Naive thymus-derived CD4-positive, alpha-beta T cell (primary cell): Measurements from ENCODE around the gene SELENOI. TPM values are rescaled to one million over a fixed set of nuclear protein-coding genes. Genes with fewer than 3 reads are reported as not detected.
A peak's percentile ranks its signal among the peaks of the same experiment; 100 is the strongest.

Experiments
- ATAC-seq: fragments of 150-1000 bp; cut with Tn5 transposase; 2 replicates; pipeline ENCODE4 v1.10.0; 2021; ENCODE audit warnings: mild to moderate bottlenecking, moderate library complexity
- CTCF ChIA-PET: fragments of 350-600 bp; sonication (Branson Sonifier 250); formaldehyde crosslinking; loops from one replicate; lab custom pipeline; 2021; ENCODE audit warnings: antibody characterized with exemption; lab: Charles Lee
- POLR2A ChIA-PET: fragments of 350-600 bp; sonication (Branson Sonifier 250); formaldehyde crosslinking; loops from one replicate; lab custom pipeline; 2021; ENCODE audit warnings: antibody characterized with exemption, inconsistent platforms; lab: Charles Lee
- DNase-seq, 9 donors: peaks; one replicate each; pipeline versions ENCODE4 v3.0.0 to v3.0.0-alpha.2; 2020 to 2022; ENCODE audit warnings: mixed read lengths in 1 of 9
- H3K27ac ChIP-seq: one replicate; pipeline ENCODE4 v1.7.0; 2013; ENCODE audit warnings: mild to moderate bottlenecking, low read depth, low read length, moderate library complexity
- H3K27me3 ChIP-seq, 2 donors: one replicate each; pipeline ENCODE4 v1.7.0; 2013; ENCODE audit warnings: low read length in 2 of 2, mild to moderate bottlenecking in 2 of 2, moderate library complexity in 2 of 2; ENCODE audit not compliant: control insufficient read depth in 2 of 2, insufficient read depth in 2 of 2
- H3K36me3 ChIP-seq, 3 experiments: 1 replicate in 2 of 3; 2 replicates in 1 of 3; pipeline ENCODE4 v1.7.0; 2013; ENCODE audit warnings: low read length in 3 of 3, mild to moderate bottlenecking in 3 of 3, moderate library complexity in 1 of 3; ENCODE audit not compliant: insufficient read depth in 3 of 3, control insufficient read depth in 2 of 3
- H3K4me1 ChIP-seq, 2 donors: one replicate each; pipeline ENCODE4 v1.7.0; 2013; ENCODE audit warnings: low read length in 2 of 2, mild to moderate bottlenecking in 2 of 2, moderate library complexity in 1 of 2; ENCODE audit not compliant: control insufficient read depth in 2 of 2, insufficient read depth in 2 of 2
- H3K4me3 ChIP-seq: 2 replicates; pipeline ENCODE4 v1.7.0; 2013; ENCODE audit warnings: mild to moderate bottlenecking, low read length
- H3K9me3 ChIP-seq, 3 experiments: 1 replicate in 2 of 3; 2 replicates in 1 of 3; pipeline ENCODE4 v1.7.0; 2013; ENCODE audit warnings: low read length in 3 of 3; ENCODE audit not compliant: control insufficient read depth in 2 of 3
- H3K27ac Mint-ChIP-seq, 9 donors: one replicate each; pipeline ENCODE4 v1.8.0; 2020 to 2022; ENCODE audit warnings: mixed read lengths in 9 of 9, mild to moderate bottlenecking in 8 of 9, moderate library complexity in 5 of 9, inconsistent platforms in 2 of 9
- H3K27me3 Mint-ChIP-seq, 5 donors: one replicate each; pipeline ENCODE4 v1.8.0; 2021 to 2022; ENCODE audit warnings: mixed read lengths in 5 of 5, mild to moderate bottlenecking in 1 of 5
- H3K36me3 Mint-ChIP-seq, 5 donors: one replicate each; pipeline ENCODE4 v1.8.0; 2020 to 2022; ENCODE audit warnings: mixed read lengths in 5 of 5, mild to moderate bottlenecking in 3 of 5, inconsistent platforms in 1 of 5
- H3K4me1 Mint-ChIP-seq, 7 donors: one replicate each; pipeline ENCODE4 v1.8.0; 2020 to 2022; ENCODE audit warnings: mixed read lengths in 7 of 7, mild to moderate bottlenecking in 3 of 7, inconsistent platforms in 1 of 7
- H3K4me3 Mint-ChIP-seq, 10 donors: one replicate each; pipeline ENCODE4 v1.8.0; 2020 to 2022; ENCODE audit warnings: mild to moderate bottlenecking in 10 of 10, mixed read lengths in 10 of 10, moderate library complexity in 6 of 10, inconsistent platforms in 2 of 10
- H3K9me3 Mint-ChIP-seq, 11 donors: one replicate each; pipeline ENCODE4 v1.8.0; 2020 to 2022; ENCODE audit warnings: mixed read lengths in 11 of 11, mild to moderate bottlenecking in 4 of 11, inconsistent platforms in 1 of 11, moderate library complexity in 1 of 11
- intact Hi-C, 2 donors: fragments of 100-400 bp; cut with micrococcal nuclease; formaldehyde crosslinking; loops; one replicate each; pipeline ENCODE4 v1.15.1; 2023
- polyA plus RNA-seq, 2 donors: library from polyadenylated mRNA; unstranded; fragments of 300-500 nt; fragmentation: Illumina TruSeq; gene quantifications; one replicate each; pipeline ENCODE4 v1.2.3, GENCODE V29; 2021
- total RNA-seq, 6 experiments: library from RNA in 5 of 6; stranded (reverse) in 5 of 6; gene quantifications; 1 replicate in 5 of 6; 2 replicates in 1 of 6; pipeline ENCODE4 v1.2.3 and lab custom pipeline; 2021 to 2026

The SELENOI gene
- total and polyA plus RNA-seq, 7 experiments from 2014 or later, result 3.4 to 33.6 (median 19.3) TPM

DNA sequence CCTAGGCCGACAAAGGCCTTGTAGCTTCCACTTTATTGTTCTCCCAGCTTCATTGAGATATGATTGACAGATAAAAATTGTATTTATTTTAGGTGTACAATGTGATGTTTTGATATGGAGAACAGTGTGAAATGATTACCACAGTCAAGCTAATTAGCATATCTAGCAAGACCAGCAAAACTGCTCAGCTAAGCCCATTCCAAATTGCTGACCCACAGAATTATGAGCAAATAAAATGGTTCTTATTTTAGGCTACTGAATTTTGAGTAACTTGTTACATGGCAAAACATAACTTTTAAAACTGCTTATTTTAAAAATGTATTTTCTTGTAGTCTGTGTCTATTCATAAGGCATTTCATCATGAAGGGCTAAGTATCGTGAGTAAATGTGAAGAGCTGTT lies 8.6 kb upstream of the SELENOI start:
- no peaks in the 10 kb centered on the region for H3K36me3 ChIP-seq
- peaks cover 0 to 7% (median 0%) of the 10 kb centered on the region in 5 donors for H3K36me3 Mint-ChIP-seq
- no peak for DNase-seq
- H3K9me3 Mint-ChIP-seq, result no peaks in the 10 kb centered on the region
- no peak overlapping the region for H3K4me3 Mint-ChIP-seq
- ChIA-PET POLR2A (interaction anchor here (1.2 kb wide), 1 partner anchor 8 kb away, joined by 4 read pairs; the partner anchor contains the start of gene SELENOI), CTCF (no interaction called here)
- ATAC-seq, result no peak
- no peak overlapping the region for H3K27ac Mint-ChIP-seq
- no peaks in the 10 kb centered on the region for H3K27me3 ChIP-seq
- intact Hi-C loops, result no loop called here
- no peaks in the 10 kb centered on the region for H3K9me3 ChIP-seq
- H3K27ac ChIP-seq, result no peak overlapping the region
- peaks cover 0 to 4% (median 0%) of the 10 kb centered on the region in 5 donors for H3K27me3 Mint-ChIP-seq
- no peak overlapping the region for H3K4me3 ChIP-seq
- peaks cover 0 to 12% (median 4%) of the 10 kb centered on the region in 7 donors for H3K4me1 Mint-ChIP-seq
- no peaks in the 10 kb centered on the region for H3K4me1 ChIP-seq

DNA sequence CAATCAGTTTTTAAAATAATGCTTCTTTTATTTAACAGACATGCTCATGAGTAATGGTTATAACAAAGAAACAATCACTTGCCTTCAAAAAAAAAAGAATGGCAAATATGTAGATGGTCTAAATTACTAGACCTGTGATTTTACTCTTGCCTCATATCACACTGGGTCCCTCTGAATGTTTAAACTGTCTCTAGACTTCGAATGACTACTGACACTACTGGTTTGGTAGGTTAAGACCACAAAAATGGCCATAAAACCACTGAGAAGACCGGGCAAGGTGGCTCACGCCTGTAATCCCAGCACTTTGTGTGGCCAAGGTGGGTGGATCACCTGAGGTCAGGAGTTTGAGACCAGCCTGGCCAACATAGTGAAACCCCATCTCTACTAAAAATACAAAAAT lies 5.1 kb upstream of the SELENOI start:
- no peaks in the 10 kb centered on the region for H3K36me3 ChIP-seq
- H3K9me3 Mint-ChIP-seq, result no peaks in the 10 kb centered on the region
- no peak overlapping the region for H3K27ac ChIP-seq
- no peaks in the 10 kb centered on the region for H3K9me3 ChIP-seq
- ChIA-PET CTCF (no interaction called here), POLR2A (interaction anchor here (0.8 kb wide), 1 partner anchor 783 kb away, joined by 3 read pairs; no protein-coding TSS in a partner anchor)
- H3K36me3 Mint-ChIP-seq, result peaks cover 0 to 7% (median 0%) of the 10 kb centered on the region in 5 donors
- intact Hi-C loops, result no loop called here
- peaks cover 7 to 9% of the 10 kb centered on the region in 2 donors for H3K4me1 ChIP-seq
- peak overlapping the region in 3 of 9 donors; percentile 5 to 38 (median 31) for H3K27ac Mint-ChIP-seq
- no peaks in the 10 kb centered on the region for H3K27me3 Mint-ChIP-seq
- H3K27me3 ChIP-seq, result no peaks in the 10 kb centered on the region
- DNase-seq, result no peak
- H3K4me1 Mint-ChIP-seq, result peaks cover 7 to 31% (median 19%) of the 10 kb centered on the region in 7 donors
- ATAC-seq, result no peak
- H3K4me3 Mint-ChIP-seq, result no peak overlapping the region
- H3K4me3 ChIP-seq, result no peak overlapping the region

- Mint-ChIP-seq H3K27me3 (no peaks in the 10 kb centered on the region), H3K9me3 (peaks cover 0 to 2% (median 0%) of the 10 kb centered on the region in 11 donors)
- POLR2A ChIA-PET, result interaction anchor here (1.0 to 4.3 kb wide), 8 partner anchors 8 to 706 kb away, joined by 3 to 33 read pairs (median 4); partner anchors contain the start of genes AGBL5, HADHA and HADHB
Measured at GRCh38 chr2:26344581-26345282, 1.2 kb upstream of the SELENOI start.

DNA sequence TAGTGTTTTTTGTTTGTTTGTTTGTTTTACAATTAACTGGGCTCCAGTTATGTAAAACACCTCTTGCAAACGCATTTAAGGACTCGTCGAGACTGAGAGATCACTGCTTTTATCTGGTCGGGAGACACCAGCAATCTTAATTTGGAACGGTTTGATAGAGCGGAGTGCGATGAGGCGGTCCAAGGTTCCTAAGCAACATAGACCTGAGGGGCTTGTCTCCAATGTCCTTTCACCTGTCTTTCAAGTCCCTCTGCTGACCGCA lies 729 bp upstream of the SELENOI start:
- CTCF ChIA-PET, result no interaction called here
- H3K4me3 Mint-ChIP-seq, result peak overlapping the region; percentile 84 to 100 (median 98)
- peaks cover 0 to 5% (median 4%) of the 10 kb centered on the region in 5 donors for H3K36me3 Mint-ChIP-seq
- DNase-seq (no peak), ATAC-seq (no peak)
- H3K9me3 Mint-ChIP-seq, result peaks cover 0 to 2% (median 0%) of the 10 kb centered on the region in 11 donors
- POLR2A ChIA-PET, result interaction anchor here (1.0 to 4.3 kb wide), 9 partner anchors 8 to 706 kb away, joined by 3 to 33 read pairs (median 4); partner anchors contain the start of genes AGBL5, HADHA, HADHB and RAB10
- no peaks in the 10 kb centered on the region for H3K27me3 ChIP-seq
- intact Hi-C loops, result loop anchor here (1.0 to 5.0 kb wide), 18 partner anchors 10 to 1552 kb away; partner anchors contain the start of genes DNAJC27 (in 2 of the 2), DTNB (in 2 of the 2), KIF3C (in 2 of the 2) and RAB10 (in 2 of the 2)
- peak overlapping the region; percentile 94 to 100 (median 99) for H3K27ac Mint-ChIP-seq
- no peaks in the 10 kb centered on the region for H3K9me3 ChIP-seq
- H3K27me3 Mint-ChIP-seq, result no peaks in the 10 kb centered on the region
- H3K4me1 Mint-ChIP-seq, result peaks cover 25 to 57% (median 36%) of the 10 kb centered on the region in 7 donors
- peak overlapping the region; percentile 88 for H3K27ac ChIP-seq
- peak overlapping the region; percentile 81 for H3K4me3 ChIP-seq
- H3K36me3 ChIP-seq, result peaks cover 0 to 4% (median 0%) of the 10 kb centered on the region in 3 experiments
- peaks cover 24 to 25% of the 10 kb centered on the region in 2 donors for H3K4me1 ChIP-seq

More at GRCh38 chr2:26344581-26345282, 1.2 kb upstream of the SELENOI start:
- Histone ChIP-seq H3K27ac (peak overlapping the region; percentile 88), H3K27me3 (no peaks in the 10 kb centered on the region), H3K4me1 (peaks cover 24 to 25% of the 10 kb centered on the region in 2 donors), H3K4me3 (peak overlapping the region; percentile 81), H3K36me3 (peaks cover 0 to 4% (median 0%) of the 10 kb centered on the region in 3 experiments), H3K9me3 (no peaks in the 10 kb centered on the region)
- CTCF ChIA-PET, result no interaction called here
- ATAC-seq, result no peak
- H3K36me3 Mint-ChIP-seq, result peaks cover 0 to 5% (median 4%) of the 10 kb centered on the region in 5 donors
- peaks cover 24 to 53% (median 36%) of the 10 kb centered on the region in 7 donors for H3K4me1 Mint-ChIP-seq
- DNase-seq, result peak in 2 of 9 donors; percentile 4 to 5
- peak overlapping the region; percentile 84 to 100 (median 98) for H3K4me3 Mint-ChIP-seq
- H3K27ac Mint-ChIP-seq, result peak overlapping the region; percentile 94 to 100 (median 99)
- intact Hi-C loops, result loop anchor here (1.0 to 5.0 kb wide), 18 partner anchors 11 to 1551 kb away; partner anchors contain the start of genes DNAJC27 (in 2 of the 2), DTNB (in 2 of the 2), KIF3C (in 2 of the 2) and RAB10 (in 2 of the 2)

GRCh38 chr2:26346454-26347053 lies 611 bp downstream of the SELENOI start, which contains the start of gene ADGRF3:
Gene ADGRF3 (minus strand): TSS chr2:26346789. CDS start chr2:26346234, 555 bp downstream.
- intact Hi-C loops, result loop anchor here (1.0 to 5.0 kb wide), 9 partner anchors 102 to 1374 kb away; partner anchors contain the start of genes DNAJC27 (in 2 of the 2), SLC35F6 (in 2 of the 2), AGBL5 (in 1 of the 2) and ATRAID (in 1 of the 2)
- H3K9me3 Mint-ChIP-seq, result peaks cover 0 to 2% (median 0%) of the 10 kb centered on the region in 11 donors
- Histone ChIP-seq H3K4me3 (peak within 1 kb of the TSS; percentile 81), H3K27ac (peak within 1 kb of the TSS; percentile 88), H3K4me1 (peaks cover 24 to 25% of the 10 kb centered on the region in 2 donors), H3K27me3 (no peaks in the 10 kb centered on the region), H3K9me3 (no peaks in the 10 kb centered on the region), H3K36me3 (peaks cover 0 to 4% (median 0%) of the 10 kb centered on the region in 3 experiments)
- H3K27me3 Mint-ChIP-seq, result no peaks in the 10 kb centered on the region
- DNase-seq (peak; percentile 31 to 82 (median 73)), ATAC-seq (peak; percentile 12)
- H3K36me3 Mint-ChIP-seq, result peaks cover 0 to 8% (median 4%) of the 10 kb centered on the region in 5 donors
- POLR2A ChIA-PET, result interaction anchor here (0.8 to 4.3 kb wide), 6 partner anchors 9 to 313 kb away, joined by 3 to 33 read pairs (median 4); partner anchors contain the start of gene RAB10
- H3K4me3 Mint-ChIP-seq, result peak within 1 kb of the TSS; percentile 84 to 100 (median 98)
- CTCF ChIA-PET, result interaction anchor here (0.7 kb wide), 1 partner anchor 42 kb away, joined by 3 read pairs; no protein-coding TSS in a partner anchor
- peaks cover 31 to 66% (median 45%) of the 10 kb centered on the region in 7 donors for H3K4me1 Mint-ChIP-seq
- H3K27ac Mint-ChIP-seq, result peak within 1 kb of the TSS; percentile 95 to 100 (median 99)
